Activated CD4-positive, alpha-beta T cell treated with anti-CD3 and anti-CD28 coated beads, Interleukin-2, amount 50 U/mL, for 1 hour (primary cell): ENCODE data around the gene CPXM2.

Experiments
- DNase-seq: peaks from one replicate; pipeline ENCODE4 v3.0.0-alpha.2; 2020

Gene CPXM2

DNA sequence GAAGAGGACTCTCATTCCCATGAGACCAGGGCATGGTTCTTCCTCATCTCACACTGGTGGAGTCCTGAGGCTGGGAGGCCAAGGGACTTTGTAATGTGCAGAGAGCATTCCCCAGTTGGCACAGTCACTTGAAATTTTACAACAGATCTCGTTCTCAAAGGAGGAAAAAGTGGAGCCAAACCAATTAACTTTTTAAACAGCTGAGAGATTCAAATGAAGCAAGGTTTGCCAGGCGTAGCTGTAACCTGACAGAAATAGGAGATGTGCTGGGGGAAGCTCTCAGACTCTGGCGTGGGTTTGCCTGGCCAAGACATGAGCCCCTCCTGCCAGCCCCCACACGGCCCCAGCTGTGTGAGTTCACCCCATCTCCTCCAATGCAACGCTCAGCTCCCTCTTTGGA, 12.0 kb upstream of the CPXM2 start:
- no peak for DNase-seq

DNA sequence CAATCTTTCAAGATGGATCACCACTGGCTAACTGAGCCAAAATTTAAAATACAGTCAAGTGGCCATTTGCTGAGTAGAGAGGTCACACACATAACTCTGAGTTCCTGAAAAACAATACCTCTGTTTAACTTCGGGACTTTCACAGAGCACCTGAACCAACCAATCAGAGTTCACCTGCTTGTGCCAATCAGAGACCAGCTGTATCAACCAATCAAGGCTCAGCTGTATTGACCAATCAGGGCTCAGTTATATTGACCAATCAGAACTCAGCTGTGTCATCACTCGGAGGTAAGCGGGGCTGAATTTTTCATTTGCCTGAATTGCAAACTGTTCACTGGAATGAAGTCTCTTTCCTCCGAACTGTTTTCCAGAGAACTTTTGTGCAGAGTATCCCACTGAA, 10.0 kb upstream of the CPXM2 start:
- no peak for DNase-seq

DNA sequence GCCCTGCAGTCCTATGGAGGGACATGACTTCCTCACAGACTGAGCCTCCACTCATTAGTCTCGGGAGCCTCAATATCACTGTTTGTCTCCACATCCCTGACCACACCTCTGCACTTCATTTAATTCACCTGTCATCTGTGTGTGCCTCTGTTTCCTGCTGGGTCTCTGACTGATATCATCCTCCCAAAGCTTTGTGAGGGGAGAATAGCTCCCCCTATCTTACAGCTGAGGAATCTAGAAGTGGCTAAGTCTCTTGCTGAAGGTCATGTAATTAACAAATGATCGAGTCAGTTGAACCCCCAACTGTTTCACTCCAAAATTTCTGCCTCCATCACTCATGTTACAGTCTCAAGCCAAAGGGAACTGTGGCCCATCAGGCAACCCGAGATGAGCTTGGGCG, 5.5 kb upstream of the CPXM2 start:
- no peak for DNase-seq

DNA sequence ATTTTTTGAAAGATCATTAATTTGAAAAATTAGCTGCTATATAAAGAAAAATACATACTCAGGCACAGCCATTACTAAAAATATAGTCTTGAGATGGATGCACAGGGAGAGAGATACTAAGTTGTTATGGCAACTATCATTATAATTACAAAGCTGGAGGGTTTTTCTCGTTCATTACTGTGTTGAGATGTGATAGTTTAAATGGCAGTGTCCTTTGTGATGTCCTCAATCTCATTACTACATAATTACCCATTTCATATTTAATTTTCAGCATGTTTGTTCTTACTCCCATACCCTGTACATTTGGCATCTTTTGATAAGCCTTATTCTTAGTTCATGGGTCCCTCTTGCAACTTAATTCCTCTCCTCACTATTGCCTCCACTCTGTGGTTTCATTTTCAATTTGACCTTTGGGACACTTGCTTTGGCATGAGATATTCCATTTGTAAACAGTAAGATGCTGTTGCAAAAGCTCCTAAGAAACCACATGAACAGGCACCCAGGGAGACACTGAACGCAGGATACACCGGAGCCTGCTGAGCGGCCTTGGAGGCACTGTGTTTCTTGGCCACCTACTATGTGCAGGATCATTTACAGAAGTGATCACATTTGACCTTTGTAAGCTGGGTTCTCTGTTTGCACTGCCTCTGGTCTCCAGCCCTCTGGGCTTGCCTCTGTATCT, 4.8 kb upstream of the CPXM2 start:
- DNase-seq = no peak

DNA sequence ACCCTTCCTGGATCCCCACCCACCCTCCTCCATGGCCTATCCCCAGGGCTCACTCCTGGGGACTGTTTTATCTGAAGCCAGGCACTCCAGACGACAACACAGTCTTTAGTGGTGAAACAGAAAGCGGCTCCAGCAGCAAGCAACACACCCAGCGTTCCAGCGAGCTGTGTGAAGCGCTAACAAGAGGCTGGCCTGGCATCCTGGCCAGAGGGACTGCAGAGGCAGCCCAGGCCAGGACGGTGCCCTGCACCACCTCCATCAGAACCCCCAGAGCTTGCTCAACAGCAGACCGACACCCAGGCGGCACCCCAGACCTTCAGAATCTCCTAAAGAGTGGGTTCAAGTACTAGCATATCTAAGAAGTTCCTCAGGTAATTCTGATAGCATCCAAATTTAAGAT, 2.0 kb upstream of the CPXM2 start:
- no peak for DNase-seq

DNA sequence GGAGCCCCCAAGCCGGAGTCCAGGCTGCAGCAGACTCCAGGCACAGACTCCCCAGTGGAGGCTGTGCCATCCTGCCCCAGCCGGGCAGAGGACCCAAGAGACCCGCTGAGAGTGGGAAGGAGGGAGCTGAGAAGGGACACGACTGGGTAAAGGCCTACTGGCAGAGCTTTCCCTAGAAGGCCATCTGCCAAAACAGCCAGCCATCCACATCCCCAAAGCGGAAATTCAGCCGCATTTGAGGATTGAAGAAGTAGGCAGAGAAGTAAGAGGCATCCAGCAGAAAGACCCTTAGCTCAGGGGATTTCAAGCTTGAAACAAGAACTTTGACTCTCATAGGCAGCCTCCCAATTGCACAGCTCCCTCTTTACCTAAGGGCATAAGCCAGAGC, 857 bp downstream of the CPXM2 start:
- no peak for DNase-seq

DNA sequence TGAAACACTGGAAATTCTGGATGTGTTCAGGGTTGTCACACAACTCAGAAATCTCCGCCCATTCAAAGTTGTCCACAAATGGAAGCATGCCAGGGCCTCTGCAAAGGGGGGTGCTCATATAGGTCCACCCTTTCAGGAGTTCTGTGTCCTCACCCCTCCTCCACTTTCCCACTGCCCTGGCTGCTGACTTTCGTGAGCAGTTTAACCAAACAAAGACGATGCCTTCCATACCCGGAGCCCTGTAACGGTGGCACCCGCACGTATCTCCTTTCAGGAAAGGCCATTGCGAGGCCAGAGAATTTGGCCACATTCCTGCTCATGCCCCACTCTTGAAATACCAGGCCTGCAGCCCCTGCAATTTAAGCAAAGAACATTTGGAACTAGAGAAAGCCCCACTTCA, 1.4 kb downstream of the CPXM2 start:
- no peak for DNase-seq

DNA sequence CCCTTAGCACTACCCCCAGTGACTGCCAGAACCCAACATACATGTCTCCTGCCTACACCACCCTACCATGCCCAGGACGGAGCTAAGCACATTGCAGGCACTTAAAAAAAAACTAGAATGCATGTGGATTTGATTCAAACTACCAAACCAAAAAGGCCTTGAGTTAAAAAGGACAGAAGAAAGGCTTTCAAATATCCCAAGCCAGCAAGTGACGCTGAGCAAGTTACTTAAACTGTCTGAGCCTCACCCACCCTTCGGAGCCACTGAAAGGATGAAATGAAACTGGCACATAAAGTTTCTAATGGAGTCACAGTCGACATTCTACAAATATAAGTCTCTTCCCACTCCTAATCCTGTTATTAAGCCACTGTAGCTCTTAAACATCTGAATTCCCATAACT, 1.8 kb downstream of the CPXM2 start:
- no peak for DNase-seq

DNA sequence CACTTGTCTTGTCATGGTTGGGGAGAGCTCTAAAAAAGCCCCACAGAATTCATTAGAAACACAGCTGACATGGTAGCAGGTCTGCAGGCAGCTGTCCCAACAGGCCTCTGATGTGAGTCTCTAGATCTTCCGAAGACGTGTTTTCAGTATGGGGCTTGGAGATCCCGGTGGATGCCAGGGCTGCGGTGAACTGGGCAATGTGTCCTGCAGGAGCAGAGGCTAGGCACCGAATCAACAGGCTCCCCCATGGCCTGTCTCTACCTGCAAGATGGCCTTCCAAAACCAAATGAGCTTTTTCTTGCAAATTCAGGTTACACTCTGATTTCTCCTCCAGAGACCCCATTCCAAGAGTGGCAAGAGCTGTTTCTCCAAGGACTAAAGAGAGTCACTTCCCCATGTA, 2.9 kb downstream of the CPXM2 start:
- DNase-seq = no peak

DNA sequence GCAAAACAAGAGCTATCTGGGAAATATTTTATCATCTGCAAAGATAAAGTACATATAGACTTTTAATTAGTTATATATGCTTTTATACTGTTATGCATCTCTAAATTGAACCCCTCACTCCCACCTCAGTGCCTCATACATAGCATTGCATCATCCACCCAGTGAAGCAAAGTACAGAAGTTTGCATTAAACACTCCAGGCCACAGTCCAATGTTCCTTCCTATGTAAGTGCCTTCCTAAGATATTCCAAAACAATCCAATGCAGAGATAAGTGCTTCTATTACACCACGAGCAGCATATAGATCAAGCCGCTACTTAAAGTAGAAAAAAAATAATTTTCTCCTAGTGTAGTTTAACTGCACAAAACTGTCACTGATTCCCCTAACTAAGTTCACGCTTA, 3.4 kb downstream of the CPXM2 start:
- no peak for DNase-seq

DNA sequence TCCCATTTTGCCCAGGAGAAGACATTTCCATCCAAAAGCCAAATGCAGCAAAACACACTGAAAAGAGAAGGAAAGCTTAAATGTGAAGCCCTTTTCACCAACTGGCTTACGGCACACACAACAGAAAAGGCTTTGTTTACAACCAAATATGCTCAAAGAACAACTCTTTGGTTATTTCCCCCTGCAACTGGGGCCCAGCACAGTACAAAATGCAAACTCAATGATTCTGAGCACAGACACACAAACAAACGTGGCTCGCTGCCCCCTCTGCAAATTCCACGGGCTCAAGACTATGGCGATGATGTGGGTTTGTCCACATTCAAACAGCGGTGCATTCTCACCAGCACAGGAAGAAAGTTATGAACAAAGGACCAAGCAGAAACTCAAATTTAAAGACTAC, 5.3 kb downstream of the CPXM2 start:
- no peak for DNase-seq

DNA sequence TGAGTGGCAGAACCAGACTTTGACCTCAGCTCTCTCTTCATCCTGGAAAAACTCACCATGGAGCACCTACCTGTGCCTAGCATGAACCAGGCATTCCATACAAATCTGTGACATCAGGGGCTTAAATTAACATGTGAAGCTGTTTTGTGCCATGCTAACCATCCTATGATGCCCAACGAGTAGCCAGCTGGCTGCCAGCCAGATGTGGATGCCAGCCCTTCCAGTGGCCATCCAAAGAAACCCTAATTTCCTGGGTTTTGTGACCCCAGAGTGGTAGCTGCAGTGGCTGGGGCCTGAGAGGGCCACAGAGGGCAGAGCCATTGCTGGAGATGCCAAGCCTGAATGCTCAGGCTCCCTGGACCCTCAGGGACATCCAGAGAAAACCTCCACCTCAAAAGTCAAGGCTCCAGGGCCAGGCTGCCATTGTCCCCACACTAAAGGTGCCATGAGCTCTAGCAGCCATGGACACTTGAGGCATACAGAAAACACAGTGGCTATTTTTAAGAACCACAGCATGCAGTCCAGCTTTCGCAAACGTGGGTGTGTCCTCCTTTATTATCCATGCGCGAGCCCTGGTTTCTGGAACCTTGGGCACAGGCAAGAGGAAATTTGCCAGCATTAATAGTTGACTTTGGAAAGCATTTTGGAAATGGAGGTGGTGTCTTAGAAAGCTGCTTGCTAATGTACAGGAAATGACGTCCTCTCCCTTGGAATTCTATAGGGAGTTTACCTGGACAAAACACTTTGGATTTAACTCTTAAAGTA, 6.0 kb downstream of the CPXM2 start:
- DNase-seq = no peak

DNA sequence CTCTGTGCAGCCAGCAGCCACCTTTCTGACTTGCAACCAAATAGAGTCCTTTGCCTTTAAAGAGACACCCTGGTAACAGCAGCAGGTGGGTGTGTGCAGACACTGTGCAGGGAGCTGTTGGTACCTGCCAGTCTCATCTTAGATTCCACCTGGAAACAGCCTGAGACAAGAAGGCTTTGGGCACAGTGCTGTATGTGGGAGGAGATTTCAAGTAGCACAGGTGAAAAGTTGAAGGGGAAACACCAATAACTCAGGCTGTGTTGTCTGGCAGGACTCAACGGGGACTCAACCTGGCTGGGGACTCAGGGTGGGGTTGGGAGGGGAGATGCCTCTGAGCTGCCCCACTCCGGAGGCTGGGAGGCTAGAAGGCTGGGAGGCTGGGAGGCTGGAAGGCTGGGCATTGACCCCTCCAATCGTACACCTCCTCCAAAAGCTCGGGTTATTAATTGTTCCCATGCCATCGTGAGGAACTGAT, 6.7 kb downstream of the CPXM2 start:
- DNase-seq = no peak

DNA sequence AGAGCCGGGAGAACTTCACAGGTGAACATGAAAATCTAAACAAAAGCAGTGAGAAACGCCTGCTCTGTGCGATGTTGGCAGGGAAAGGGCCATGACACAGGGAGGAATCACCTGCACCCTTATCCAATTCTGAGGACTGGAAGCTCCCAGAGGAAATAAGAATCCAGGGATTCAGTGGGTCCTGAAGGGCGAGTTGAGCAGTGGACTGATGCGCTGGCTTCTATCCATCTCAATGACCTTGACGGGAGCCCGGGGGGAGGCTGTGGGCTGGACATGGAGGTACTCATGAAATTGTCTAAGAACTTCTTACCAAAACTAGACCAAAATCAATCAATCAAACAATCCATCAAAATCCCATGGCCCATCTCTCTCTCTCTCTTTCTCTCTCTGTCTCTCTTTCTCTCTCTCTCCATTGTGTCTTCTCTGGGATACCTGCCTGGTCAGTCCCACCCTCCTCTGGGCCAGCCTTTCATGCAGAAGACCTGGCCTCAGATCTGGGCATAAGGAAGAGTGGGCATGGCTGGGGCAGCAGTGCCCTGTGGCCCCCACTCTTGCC, 7.2 kb downstream of the CPXM2 start:
- no peak for DNase-seq

DNA sequence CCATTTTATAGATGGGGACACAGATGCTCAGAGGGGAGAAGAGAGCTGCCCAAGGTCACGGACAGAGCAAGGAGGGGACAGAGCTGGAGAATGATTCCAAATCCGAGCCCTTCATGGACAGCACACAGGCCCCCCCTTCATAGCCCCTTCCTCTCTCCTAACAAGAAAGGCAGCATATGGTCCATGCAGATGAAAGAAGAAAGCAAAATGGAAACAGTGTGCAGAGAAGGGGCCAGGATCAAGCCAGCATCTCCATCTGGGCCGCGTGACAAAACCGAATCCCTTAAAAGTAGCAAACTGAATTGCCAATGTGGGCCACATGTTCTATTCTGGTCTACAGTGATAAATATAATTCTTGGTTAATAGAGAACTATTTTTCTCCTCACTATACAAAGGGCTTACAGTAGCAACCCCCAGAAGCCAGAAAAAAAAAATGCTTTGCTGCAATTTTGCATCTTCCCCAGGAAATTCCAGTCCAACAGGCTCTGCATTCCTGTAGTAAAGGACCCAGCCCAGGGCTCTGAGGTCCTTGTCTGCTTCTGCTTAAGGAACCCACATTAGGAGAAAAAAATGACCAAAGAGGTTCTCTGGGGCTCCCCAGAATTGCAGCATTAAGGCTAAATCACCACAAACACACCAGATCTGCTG, 7.8 kb downstream of the CPXM2 start:
- DNase-seq = no peak

DNA sequence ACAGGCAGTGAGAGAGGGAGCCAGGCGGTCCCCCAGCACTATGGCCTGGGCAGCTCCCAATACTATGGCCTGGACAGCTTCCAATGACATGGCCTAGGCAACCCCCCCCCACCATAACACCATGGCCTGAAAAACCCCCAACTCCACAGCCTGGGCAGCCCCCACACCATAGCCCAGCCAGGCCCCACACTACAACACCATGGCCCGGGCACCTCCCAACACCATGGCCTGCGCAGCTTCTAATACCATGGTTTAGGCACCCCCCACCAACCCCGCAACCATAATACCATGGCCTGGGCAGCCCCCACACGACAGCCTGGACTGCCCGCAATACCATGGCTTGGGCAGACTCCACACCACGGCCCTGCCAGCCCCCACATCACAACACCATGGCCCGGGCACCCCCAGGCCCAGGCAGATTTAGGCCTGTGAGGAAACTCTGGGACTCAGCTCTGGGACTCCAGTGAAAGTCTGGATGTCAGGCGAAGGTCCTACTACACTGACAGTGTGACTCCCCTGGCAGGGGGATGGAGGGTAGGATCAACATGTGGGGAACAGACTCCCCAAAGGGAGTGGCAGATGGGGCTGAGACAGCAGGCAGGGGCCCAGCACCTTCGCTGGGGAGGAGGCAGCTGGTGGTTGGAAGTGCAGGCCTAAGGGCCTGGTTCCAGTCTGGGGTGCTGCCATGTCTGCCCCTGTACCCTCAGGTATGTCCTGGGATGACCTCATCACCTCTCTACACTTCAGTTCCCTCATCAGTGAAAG, 8.7 kb downstream of the CPXM2 start:
- no peak for DNase-seq

DNA sequence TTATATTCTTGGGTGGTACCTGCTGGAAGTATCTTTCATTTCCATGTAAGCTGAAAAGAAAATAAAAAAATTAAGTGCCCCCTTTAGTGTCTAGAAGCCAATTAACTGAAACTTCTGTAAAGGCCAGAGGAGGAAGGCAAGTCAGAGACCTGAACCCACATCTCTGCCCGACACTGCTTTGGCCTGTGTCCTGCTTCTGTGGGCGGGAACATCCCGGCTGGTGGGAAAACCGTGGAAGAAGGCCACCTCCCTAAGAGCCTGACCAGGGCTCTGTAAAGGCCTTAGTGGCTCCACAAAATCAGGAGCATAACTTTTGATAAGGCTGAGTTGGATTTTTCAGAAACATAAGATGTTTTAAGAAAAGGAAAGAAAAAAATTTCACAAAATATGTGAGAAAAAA, 9.4 kb downstream of the CPXM2 start:
- DNase-seq = no peak

DNA sequence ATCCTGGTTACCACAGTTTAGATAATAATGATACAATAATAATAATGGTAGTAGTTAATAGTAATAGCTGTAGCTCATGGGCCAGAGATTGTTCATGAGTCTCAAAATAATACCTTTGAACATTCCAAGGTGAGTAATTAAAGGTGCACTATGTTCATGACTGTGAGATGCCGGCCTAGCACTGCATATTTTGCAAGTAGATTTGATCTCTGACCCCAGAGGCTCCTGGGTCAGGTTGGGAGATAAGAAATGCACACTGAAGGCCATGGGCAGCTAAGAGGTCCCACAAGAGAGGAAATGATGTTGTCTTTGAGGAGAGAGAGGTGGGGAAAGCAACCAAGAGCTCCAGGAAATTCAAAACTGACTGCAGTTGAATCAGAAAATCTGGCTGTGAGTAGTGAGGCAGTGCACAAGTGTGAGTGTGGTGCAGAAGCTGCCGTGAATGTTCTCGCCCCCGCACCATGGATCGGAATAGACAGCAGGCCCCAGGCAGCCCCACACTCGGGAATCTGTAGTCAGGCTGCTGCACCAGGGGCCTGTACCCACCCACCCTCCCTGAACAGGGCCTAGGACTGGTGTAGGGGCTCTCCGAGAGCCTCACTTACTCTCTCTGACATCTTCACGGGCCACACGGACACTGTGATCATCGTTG, 11.9 kb downstream of the CPXM2 start:
- DNase-seq = no peak

DNA sequence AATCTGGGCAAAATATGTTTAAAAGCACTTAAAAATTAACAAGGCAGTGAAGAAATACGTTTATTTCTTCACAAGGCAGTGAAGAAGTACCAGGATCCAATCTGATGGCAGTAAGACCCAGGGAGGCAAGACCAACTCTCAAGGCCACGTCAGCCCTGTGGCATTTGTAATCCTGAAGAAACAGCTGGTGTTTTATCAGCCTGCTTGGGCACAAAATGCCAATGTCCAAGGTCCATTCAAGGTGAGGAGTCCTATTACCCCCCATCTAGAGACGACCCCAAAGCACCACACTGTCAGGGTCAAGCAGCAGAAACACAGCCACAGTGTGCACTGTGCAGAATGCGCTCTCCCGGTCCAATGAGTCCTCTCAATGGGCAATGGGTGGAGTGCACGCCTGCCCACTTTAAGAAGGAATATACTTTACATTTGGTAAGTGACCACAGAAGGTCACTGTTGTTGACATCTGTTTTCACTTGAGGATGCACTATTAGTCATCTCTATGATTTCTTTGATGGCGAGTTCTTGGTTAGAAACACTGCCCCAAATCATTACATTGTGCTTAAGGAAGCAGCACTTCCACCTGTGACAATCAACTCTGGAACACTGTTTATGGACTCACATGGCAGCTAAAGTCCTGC, 12.8 kb downstream of the CPXM2 start:
- DNase-seq = no peak

DNA sequence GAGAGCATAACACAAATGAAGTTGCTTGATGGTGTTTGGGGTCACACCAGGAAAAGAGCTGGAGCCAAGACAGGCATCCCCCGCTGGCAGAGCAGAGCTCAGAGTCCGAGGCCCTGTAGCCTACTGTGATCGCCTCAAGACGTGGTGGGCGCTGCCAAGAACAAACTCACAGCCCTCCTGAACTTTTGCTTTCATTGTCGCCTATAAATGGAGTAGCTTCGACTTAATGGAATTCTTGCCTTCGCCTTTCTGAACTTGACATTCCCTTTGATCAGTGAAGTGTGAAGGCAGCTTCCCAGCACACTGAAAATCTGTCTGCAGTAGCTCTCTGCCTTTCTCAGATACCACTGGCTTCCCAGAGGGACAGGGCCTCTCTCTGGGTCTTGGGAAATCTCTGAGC, 21.3 kb downstream of the CPXM2 start:
- no peak for DNase-seq

DNA sequence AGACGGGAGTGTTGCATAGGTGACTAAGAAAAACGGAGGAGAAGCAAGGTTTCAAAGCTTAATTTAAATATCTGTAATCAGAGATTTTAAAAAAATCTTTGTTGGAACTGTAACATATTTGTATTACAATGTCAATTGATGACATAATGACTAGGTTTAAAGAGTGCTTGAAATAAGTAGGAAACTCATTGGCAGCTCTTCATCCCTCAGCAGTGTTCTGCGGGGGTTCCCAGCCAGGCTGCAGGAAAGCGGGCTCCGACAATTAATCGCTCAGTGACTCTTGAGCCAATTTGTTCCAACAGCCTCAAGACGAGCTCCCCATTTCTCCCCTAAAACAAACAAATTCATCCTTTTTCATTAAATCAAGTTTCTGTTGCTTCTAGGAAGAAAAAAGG, 22.6 kb downstream of the CPXM2 start:
- no peak for DNase-seq
